ENCODE results near the gene COL8A2.

Gene COL8A2

GRCh38 chr1:36125129-36125991 is at the start of gene COL8A2:
COL8A2 (minus strand) TSS chr1:36125222; CDS start chr1:36100242, 24,980 bp downstream.
- H3K4me3 ChIP-seq (ENCODE audit: low read depth, low read length), result no peak within 1 kb of the TSS
- no peak for TF ChIP-seq MYC (IDR thresholded peaks at IDR 0.05; ENCODE audit: low read depth, low read length)
- no peak for DNase-seq (ENCODE audit: low read depth)

- TF ChIP-seq CTCF (IDR thresholded peaks at IDR 0.05; ENCODE audit: low read depth, low read length) (no peak), MAX (IDR thresholded peaks at IDR 0.05; ENCODE audit: low read depth, low read length) (no peak), POLR2A (IDR thresholded peaks at IDR 0.05; ENCODE audit: extremely low read depth, insufficient read length) (no peak), MYC (IDR thresholded peaks at IDR 0.05; ENCODE audit: low read depth, low read length) (no peak)
- no peak for DNase-seq (ENCODE audit: low read depth)
- no peak overlapping the region for H3K4me3 ChIP-seq (ENCODE audit: low read depth, low read length)
Observed at GRCh38 chr1:36174713-36175112, 49.7 kb upstream of the COL8A2 start.

- TF ChIP-seq POLR2A (IDR thresholded peaks at IDR 0.05; ENCODE audit: extremely low read depth, insufficient read length) (no peak), MAX (IDR thresholded peaks at IDR 0.05; ENCODE audit: low read depth, low read length) (no peak), MYC (IDR thresholded peaks at IDR 0.05; ENCODE audit: low read depth, low read length) (no peak), CTCF (IDR thresholded peaks at IDR 0.05; ENCODE audit: low read depth, low read length) (no peak)
- no peak for DNase-seq (ENCODE audit: low read depth)
- no peak overlapping the region for H3K4me3 ChIP-seq (ENCODE audit: low read depth, low read length)
Observed at GRCh38 chr1:36172983-36173382, 48.0 kb upstream of the COL8A2 start.

- DNase-seq (ENCODE audit: low read depth), result no peak
- H3K4me3 ChIP-seq (ENCODE audit: low read depth, low read length), result no peak overlapping the region
- TF ChIP-seq CTCF (IDR thresholded peaks at IDR 0.05; ENCODE audit: low read depth, low read length), result no peak
- no peak for TF ChIP-seq MYC (IDR thresholded peaks at IDR 0.05; ENCODE audit: low read depth, low read length)
- TF ChIP-seq MAX (IDR thresholded peaks at IDR 0.05; ENCODE audit: low read depth, low read length), result no peak
- TF ChIP-seq POLR2A (IDR thresholded peaks at IDR 0.05; ENCODE audit: extremely low read depth, insufficient read length), result no peak
Observed at GRCh38 chr1:36172017-36172747, 47.2 kb upstream of the COL8A2 start.

GRCh38 chr1:36170643-36171412 is 45.8 kb upstream of the COL8A2 start:
- DNase-seq (ENCODE audit: low read depth), result no peak
- TF ChIP-seq MYC (IDR thresholded peaks at IDR 0.05; ENCODE audit: low read depth, low read length), result no peak
- no peak overlapping the region for H3K4me3 ChIP-seq (ENCODE audit: low read depth, low read length)

GRCh38 chr1:36168514-36168913 is 43.5 kb upstream of the COL8A2 start:
- DNase-seq (ENCODE audit: low read depth), result no peak
- TF ChIP-seq MYC (IDR thresholded peaks at IDR 0.05; ENCODE audit: low read depth, low read length), result no peak
- TF ChIP-seq CTCF (IDR thresholded peaks at IDR 0.05; ENCODE audit: low read depth, low read length), result no peak
- TF ChIP-seq POLR2A (IDR thresholded peaks at IDR 0.05; ENCODE audit: extremely low read depth, insufficient read length), result no peak
- no peak for TF ChIP-seq MAX (IDR thresholded peaks at IDR 0.05; ENCODE audit: low read depth, low read length)
- no peak overlapping the region for H3K4me3 ChIP-seq (ENCODE audit: low read depth, low read length)
